Amniotic stem cell (primary cell): ENCODE measurements around the gene WWC2.
"Not testable (repeated sequence)": the region's sequence is repeated elsewhere in the genome, so short reads cannot be mapped to it uniquely, and the experiment has no call there.

Experiments
- DNase-seq: peaks from one replicate; lab custom pipeline; 2025; lab: John Stamatoyannopoulos, UW

The WWC2 gene

DNA sequence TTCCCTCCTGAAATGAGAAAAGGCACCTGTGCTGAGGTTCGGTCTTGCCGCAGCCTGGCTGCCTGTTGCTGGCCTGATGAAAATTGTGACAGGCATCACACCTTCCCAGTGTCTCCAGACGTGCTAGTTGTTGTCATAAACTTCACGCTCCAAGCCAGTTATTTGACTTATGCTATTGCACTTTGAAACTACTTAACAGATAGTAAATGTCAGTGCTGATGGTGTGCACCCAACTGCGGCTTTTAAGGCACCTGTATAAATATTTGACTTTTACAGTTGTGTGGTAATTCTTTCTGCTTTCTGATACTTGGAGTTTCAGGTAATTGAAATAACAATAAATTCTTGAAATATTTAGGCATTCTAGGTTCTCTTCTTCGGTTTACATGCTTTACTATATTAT, 1.8 kb downstream of the WWC2 start:
- no peak for DNase-seq

DNA sequence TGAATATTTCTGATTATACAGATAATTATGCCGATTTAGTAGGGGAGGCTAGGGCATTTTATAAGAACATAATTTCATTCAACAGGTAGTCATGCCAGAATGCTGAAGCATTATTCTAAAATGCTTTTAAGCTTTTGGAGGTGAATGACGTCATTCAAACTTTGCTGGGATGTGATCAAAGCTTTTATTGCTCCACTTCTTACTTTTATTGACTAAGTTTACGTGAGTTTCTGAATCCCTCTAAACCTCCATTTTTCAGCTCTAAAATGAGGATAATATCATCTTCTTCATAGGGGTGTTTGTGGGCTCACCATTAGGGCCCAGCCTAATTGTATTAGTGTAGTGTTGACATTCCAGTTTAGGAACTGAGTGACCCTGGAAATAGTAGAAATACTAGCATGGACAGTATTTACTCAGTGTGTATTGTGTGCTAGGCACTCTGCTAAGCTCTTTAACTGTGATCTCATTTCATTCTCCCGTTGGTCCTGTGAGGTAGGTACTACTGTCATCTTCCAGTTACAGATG, 3.0 kb downstream of the WWC2 start:
- no peak for DNase-seq

DNA sequence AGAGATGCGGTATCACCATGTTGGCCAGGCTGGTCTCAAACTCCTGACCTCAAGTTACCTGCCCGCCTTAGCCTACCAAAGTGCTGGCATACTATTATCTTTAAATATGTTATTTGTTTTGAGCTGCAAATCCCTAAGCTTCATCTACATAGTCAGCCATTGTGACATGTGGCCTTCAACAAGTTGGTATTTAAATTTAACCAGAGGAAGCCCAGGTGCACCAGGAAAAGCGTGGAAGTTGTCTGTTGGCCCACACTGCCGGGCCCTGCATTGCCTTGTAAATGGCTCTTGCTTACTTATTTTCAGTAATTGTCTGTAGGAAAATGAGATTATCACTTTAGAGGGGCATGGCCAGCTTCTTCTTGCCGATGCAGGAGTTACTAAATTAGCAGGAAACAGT, 6.0 kb downstream of the WWC2 start:
- DNase-seq = no peak

DNA sequence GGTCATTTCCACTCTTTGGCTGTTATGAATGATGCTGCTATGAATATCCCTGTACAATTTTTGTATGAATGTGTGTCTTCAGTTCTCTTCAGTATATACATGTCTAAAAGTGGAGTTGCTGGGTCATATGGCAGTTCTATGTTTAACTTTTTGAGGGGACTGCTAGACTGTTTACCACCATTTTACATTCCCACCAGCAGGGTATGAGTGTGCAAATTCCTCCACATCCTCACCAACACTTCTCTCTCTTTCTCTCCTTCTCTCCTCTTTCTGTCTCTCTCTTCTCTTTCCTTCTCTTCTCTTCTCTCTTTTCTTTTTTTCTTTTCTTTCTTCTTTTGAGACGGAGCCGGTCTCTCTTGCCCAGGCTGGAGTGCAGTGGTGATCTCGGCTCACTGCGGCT, 7.8 kb downstream of the WWC2 start:
- no peak for DNase-seq

DNA sequence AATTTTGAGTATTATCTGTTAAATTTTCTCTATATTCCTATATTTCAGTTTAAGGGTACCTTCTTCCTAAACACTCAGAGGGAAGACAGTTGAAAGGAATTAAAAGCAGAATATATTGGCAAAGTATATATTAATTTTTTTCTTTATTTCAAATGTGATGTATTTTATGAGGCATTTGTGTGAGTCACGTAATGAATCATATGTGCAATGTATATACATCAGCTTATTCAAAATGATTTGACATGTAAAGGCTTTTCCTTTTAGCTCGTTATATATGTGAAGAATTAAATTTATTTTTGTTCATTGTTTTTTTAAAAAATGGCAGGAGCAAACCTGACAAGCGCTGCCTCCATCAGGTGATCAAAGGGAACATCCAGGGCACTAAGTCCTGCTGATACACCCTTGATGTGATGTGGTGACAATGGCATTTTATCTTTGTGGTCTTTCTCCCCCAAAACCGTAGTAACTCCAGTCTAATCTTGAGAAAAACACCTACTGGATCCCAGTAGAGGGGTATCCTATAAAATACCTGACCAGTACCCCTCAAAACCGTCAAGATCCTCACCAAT, 8.9 kb downstream of the WWC2 start:
- no peak for DNase-seq

DNA sequence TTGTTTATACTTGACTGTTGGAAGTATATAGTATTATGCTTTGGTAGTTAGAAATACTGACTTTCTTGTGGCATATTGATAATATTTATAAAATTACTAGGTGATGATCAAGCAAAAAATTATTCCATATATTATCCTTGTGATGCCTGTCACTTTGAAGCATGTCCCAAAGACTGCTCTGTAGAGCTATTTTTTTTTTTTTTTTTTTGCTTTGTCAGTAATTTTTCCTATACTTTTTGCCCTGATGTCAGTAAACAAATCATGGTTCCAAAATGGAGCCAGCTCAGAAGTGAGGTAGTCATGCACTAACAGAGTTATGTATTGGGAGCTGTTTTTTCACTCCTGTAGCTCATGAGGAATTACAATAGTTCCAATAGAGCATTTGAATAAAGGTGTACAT, 11.2 kb downstream of the WWC2 start:
- DNase-seq = no peak

DNA sequence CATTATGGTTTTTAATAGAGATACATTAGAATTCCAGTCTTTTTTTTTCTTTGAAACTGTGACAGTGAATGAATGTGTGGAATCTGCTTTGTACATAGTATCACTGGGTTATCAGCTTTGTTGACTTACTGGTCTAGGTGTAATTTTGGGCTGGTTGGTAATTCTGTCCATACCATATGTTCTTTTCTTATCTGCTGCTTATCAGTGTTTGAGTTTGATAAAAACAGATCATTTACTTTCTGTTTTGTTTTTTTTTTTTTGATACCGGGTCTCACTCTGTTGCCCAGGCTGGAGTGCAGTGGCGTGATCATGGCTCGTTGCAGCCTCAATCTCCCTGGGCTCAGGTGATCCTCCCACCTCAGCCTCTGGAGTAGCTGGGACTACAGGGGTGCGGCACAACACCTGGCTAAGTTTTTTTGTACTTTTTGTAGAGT, 12.4 kb downstream of the WWC2 start:
- no peak for DNase-seq

DNA sequence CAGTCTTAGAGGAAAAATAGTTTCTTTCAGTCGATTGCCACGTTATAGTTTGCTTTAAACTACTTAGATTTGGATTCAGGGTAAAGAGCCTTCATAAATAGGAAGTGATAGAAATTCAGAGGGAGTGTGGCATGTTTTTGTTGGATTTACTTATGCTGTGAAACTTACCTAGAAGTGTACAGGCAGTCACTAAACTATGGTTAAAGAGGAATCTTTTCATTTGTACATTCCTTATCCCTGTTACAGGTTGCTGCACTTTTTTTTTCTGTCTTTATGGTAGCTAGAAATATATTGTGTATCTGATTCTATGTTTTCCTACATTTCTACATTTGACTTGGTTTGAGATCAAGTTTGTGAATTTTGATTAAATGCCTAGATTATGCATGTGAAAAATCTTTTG, 19.1 kb downstream of the WWC2 start:
- no peak for DNase-seq

DNA sequence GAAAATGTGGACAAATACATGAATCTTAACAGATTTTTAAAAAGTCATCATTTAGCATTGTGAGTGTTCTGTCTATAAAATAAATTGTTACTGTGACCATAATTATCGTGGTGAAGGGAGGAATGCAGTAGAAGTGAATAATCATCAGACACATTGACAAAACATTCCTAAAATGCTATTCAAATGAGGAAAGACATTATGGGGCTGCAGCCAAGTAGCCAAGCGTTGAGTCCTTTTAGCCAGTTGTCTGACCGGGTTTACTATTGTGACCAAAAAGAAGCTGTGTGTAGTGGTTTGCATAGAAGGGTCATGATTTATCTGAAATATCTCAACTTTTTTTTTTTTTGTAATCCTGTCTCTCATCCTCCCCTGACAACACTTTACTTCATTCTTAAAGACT, 19.5 kb downstream of the WWC2 start:
- DNase-seq = no peak

DNA sequence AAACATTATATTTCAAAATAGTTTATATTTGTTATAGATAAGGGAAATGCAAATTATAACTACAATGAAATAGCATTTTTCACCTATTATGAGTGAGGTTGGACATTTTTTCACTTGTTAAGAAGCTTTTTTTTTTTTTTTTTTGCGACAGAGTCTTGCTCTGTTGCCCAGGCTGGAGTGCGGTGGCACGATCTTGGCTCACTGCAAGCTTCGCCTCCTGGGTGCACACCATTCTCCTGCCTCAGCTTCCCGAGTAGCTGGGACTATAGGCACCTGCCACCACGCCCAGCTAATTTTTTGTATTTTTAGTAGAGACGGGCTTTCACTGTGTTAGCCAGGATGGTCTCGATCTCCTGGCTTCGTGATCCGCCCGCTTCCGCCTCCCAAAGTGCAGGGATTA, 22.6 kb downstream of the WWC2 start:
- DNase-seq = not testable (repeated sequence)

DNA sequence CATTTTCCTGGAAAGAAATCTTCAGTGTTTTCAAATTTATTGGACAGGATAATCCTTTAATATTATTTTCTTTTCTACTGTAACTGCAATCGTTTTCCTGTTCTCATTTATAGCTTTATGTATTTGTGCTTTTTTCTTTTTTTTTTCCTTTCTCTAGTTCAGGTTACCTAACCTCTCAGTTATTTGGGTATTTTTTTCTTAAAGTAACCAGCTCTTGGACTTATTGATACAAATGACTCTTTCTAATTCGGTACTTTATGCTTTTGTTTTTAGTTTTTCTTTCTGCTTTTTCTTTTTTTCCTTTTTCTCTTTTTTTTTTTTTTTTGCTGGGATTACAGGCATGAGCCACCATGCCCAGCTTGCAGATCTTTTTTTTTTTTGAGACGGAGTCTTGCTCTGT, 25.2 kb downstream of the WWC2 start:
- DNase-seq = no peak

DNA sequence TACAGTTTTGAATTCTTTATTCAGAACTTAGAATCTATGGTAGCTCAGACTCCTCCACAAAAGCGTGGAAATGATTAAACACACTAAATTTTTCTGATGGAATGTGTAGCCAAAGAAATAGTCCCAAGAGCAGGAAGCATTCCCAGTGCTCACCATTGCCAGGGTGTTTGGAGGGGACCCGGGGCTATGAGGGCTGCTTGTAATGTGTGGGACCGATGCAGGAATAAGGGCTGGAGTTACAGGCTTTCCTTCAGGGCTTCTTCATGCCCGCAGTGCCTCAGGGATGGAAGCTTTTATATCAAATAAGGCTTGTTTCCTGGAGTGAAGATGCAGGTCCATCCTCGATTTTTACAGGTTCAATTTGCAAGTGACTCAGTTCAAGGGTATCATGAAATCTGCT, 25.8 kb downstream of the WWC2 start:
- DNase-seq = no peak

DNA sequence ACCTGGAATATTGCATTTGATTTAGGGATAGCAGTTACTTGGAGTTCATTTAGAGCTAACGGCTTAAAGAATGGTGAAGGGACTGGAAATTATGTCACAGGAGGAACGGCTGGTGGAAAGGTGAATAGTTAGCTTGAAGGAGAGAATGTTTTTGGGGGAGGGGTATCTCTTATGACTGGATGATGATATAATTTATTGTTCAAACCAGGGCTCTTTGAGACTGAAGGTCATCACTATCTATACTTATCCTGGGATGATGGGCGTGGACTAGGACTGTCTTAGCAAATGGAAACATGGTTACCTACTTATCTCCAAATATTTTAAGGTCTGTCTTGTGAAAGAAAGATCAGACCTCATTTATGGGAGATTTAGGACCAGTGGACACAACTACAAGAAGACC, 30.1 kb downstream of the WWC2 start:
- no peak for DNase-seq

DNA sequence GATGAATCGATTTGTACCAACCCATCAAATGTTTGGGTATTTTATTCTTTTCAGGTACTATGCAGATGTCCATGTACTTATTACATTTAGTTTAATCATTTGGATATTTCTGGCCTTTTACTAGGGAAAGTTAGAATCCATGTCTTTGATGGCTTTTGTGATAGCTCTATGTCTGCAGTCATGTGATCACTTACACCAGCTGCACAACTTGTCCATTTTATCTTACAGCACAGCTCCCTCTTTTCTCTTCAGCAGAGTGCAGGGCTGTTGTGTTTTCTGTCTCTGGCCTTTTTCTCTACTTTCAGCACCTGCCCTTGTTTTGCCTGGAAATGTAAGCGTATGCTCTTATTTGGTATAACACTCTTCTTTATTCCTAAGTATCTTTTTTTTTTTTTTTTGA, 30.6 kb downstream of the WWC2 start:
- DNase-seq = no peak

DNA sequence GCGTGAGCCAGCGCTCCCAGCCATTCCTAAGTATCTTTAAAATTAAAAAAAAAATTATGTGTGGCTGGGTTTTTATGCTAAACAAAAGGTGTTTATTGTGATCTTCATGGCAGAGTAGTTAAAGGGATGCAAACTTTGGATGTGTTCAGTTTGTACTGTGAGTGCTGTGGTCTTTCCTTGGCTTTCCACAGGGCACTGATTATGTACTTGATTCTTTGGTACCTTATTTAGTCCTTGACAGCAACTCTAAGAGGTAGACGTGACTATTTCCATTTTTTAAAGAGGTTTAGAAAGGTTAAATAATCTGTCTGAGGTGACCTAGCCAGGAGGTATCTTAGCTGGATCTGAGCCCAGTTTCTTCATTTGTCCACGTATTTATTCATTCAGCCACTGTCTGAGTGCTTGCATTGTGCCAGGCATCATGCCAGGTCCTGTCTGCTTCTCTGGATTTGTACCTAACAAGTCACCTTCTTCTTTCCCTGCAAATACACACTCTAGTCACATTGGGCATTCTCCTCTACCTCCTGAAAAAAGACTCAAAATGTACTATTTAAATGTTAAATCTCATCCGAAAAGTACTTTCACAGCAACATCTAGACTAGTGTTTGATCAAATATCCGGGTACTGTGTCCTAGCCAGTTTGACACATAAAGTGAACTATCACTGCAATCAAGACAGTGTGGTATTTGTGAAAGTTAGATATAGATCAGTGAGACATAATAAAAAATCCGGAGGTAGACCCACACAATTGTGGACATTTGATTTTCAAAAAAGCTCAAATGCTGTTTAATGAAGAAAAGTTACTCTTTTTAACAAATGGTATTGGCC, 31.5 kb downstream of the WWC2 start:
- DNase-seq = no peak

DNA sequence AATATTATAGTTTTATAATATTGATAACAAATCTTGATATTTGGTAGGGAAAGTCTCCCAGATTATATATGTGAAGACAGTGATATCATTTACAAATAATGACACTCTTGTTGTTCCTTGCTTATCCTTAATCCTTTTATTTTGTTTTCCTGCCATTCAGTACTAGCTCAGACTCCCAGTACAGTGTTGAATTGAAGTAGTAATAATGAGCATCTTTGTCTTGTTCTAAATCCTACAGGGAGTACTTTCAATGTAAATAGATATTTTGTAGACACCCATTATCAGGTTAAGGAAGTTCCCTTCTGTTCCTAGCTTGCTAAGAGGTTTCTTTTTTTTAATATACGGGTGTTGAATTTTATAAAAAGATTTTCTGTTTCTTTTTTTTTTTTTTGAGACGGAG, 33.0 kb downstream of the WWC2 start:
- no peak for DNase-seq

DNA sequence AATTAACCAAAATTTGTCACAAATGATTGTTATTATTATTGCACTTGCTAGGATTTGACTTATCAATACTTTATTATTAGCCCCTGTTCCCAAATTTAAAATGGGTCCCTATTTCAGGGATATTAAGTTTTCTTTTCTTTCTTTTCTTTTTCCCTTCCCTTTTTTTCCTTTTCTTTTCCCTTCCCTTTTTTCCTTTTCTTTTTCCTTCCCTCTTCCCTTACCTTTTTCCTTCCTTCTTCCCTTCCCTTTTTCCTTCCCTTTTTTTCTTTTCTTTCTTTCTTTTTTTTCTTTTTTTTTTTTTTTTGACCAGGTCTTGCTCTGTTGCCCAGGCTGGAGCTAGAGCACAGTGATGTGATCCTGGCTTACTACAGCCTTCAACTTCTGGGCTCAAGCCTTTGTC, 33.8 kb downstream of the WWC2 start:
- DNase-seq = no peak

DNA sequence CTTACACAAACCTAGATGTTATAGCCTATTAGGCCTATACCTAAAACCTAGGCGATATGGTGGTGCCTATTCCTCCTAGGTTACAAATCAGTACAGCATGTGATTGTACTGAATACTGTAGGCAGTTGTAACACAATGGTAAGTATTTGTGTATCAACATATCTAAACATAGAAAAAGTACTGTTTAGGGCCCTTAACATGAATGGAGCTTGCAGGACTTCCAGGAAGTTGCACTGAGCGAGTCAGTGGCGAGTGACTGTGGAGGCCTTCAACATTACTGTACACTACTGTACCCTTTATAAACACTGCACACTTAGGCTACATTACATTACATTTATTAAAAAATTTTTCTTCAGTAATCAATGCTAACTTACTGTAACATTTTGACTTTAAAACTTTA, 37.8 kb downstream of the WWC2 start:
- DNase-seq = no peak

DNA sequence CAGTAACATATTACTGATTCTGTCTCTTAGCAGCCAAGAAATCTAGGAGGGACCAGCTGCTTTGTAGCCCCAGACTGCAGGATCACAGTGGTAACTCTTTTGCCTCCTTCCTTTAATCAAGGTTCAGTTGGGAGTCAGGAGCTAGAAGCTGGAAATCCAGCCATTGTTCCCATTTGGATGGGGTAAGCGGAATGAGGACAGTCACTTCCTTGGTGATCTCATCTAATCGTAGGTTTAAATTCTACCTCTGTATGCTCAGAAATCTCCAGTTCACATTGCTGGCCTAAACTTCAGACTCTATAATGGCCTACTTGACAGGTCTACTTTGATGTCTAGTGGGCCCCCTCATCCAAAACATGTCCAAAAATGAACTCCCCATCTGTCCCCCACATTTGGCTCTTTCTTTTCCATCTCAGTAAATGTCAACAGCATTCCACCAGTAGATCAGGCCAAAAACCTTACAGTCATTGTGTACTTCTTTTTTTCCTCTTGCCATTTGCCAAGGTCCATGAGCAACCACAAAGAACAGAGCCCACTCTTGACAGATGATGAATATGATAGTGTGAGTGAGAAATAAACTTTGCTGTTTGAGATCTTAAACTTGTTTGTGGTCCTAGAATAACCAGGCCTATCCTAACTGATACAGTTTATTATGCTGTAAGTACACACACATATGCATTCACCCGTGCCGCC, 40.1 kb downstream of the WWC2 start:
- no peak for DNase-seq

DNA sequence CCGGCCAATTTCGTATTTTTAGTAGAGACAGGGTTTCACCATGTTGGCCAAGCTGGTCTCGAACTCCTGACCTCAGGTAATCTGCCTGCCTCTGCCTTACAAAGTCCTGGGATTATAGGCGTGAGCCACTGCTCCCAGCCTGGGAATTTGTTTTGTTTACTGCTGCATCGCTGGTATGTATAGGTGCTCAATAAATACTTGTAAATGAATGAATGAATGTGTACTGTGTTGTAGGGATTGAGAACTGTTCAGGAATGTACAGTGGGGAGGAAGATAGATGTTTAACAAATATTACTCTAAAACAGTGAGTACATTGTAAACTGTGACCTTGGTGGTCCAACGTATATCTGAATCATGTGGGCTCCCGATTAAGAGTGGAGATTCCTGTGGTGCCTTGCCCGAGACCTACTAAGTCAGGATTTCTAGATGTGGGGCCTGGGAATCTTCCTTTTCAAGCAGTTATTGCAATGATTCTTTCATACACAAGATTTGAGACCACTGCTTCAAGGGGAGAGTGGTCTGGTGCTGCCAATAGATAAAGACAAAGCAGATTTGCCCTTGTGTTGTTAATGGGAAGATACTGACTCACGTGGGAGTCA, 41.0 kb downstream of the WWC2 start:
- DNase-seq = no peak

DNA sequence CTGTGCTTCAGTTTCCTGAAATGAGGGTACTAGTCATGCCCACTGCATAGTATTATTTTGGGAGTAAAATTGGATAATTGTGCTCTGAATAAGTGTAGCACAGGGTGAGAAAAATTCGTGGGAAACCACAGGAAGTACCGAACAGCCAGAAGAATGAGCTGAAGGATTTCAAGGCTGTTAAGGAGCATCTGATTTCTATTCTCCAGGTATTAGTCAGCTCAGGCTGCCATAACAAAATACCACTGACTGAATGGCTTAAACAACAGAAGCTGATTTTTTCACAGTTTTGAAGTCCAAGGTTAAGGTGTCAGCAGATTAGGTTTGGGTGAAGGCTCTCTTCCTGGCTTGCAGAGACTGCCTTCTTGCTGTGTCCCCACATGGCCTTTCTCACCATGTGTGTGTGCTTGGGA, 41.9 kb downstream of the WWC2 start:
- DNase-seq = no peak

DNA sequence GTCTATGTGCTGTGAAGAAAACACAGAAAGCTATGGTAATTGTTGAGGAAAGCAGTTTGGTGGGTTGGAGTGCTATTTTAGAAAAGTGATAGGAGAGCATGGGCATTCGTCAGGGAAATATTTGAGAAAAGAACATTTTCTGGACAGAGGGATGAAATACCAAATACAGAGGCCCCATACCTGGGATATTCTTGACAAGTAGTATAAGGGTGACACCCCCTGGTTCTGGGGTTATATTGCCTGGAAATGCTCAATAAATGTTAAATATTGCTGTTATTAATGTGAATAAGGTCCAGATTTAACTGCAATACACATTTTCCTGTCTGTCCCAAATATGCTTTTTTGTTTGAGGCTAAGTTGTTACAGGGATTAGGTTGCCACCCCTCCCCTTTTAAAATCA, 42.9 kb downstream of the WWC2 start:
- DNase-seq = no peak
